ENCODE results near the gene KRT6B.
"Not testable (repeated sequence)": the region's sequence is repeated elsewhere in the genome, so short reads cannot be mapped to it uniquely, and the experiment has no call there.

The KRT6B gene

GRCh38 chr12:52464897-52465296 is 13.0 kb upstream of the KRT6B start:
- DNase-seq: no peak

- DNase-seq: no peak
These were observed 9.7 kb upstream of the KRT6B start for GRCh38 chr12:52461693-52462092.

GRCh38 chr12:52458861-52459260 is 6.9 kb upstream of the KRT6B start:
- DNase-seq: no peak

GRCh38 chr12:52455821-52456220 is 3.9 kb upstream of the KRT6B start:
- DNase-seq: no peak

- no peak for DNase-seq
These were observed 2.7 kb upstream of the KRT6B start for GRCh38 chr12:52454411-52455201.

GRCh38 chr12:52448228-52448627 is 3.7 kb downstream of the KRT6B start:
- no peak for DNase-seq

- not testable (repeated sequence) for DNase-seq
These were observed 4.8 kb downstream of the KRT6B start for GRCh38 chr12:52447196-52447595.

GRCh38 chr12:52446367-52447045 is 5.4 kb downstream of the KRT6B start:
- no peak for DNase-seq

- DNase-seq: no peak
These were observed 6.1 kb downstream of the KRT6B start for GRCh38 chr12:52445876-52446275.

- no peak for DNase-seq
These were observed 7.0 kb downstream of the KRT6B start for GRCh38 chr12:52444647-52445595.

- no peak for DNase-seq
These were observed 8.0 kb downstream of the KRT6B start for GRCh38 chr12:52443966-52444365.

GRCh38 chr12:52442600-52443061 is 9.3 kb downstream of the KRT6B start:
- DNase-seq: no peak

GRCh38 chr12:52441320-52441911 is 10.5 kb downstream of the KRT6B start:
- DNase-seq: no peak

- no peak for DNase-seq
These were observed 11.1 kb downstream of the KRT6B start for GRCh38 chr12:52440821-52441319.

- DNase-seq: no peak
These were observed 12.1 kb downstream of the KRT6B start for GRCh38 chr12:52439845-52440244.

- DNase-seq: no peak
These were observed 12.5 kb downstream of the KRT6B start for GRCh38 chr12:52439420-52439819.

GRCh38 chr12:52438305-52439301 is 13.3 kb downstream of the KRT6B start:
- DNase-seq: no peak

GRCh38 chr12:52437508-52437907 is 14.4 kb downstream of the KRT6B start:
- DNase-seq: no peak

GRCh38 chr12:52436828-52437474 is 15.0 kb downstream of the KRT6B start:
- no peak for DNase-seq

- DNase-seq: no peak
These were observed 15.7 kb downstream of the KRT6B start for GRCh38 chr12:52436000-52436827.
